ENCODE measurements around the gene RTL10. TPM values are rescaled to one million over a fixed set of nuclear protein-coding genes. Genes with fewer than 3 reads are reported as not detected.

The RTL10 gene
- polyA plus RNA-seq, 2 of the 4 experiments (the other 2 are of a cell fraction): 4.4 to 5.1 TPM

DNA sequence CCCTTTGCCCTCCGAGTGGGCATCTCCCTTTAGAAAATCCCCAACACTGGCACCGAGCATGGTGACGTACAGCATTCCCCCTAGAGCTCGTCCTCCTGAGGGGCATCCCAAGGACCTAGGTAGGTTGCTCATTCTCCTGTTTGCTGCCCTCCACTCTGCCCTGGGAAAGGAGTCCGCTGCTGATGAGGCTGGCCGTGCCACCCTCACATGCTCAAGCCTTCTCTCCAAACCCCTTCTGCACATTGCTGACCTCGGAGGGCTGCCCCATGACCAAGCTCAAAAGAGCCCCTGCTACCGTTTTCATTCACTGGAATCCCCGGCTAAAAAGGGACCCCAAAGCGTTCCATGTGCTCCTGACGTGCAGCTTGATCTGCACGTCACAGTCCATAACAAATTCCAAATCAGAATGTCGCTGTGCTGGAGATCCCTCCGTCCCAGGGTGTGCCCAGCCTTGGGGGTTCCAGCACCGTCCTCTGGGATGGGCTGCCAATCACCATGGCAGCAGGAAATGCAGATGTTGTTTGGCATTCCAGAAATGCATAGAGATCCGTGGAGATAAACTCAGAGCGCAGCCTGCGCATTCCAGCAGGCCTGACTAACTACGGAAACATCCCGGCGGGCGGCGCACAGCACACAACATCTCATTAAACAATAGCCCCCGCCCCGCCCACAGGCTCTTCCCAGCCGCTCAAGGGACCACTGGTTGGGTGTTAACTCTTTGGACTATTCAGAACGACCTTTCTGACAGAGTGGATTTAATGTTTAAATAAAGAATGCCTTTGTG, 26.3 kb upstream of the RTL10 start (continued):
- TF ChIP-seq JUN (IDR thresholded peaks at IDR 0.05): peak in 1 of 2 experiments; percentile 54; a peak in 2 of 5 replicates
- TF ChIP-seq, protein P1, sequence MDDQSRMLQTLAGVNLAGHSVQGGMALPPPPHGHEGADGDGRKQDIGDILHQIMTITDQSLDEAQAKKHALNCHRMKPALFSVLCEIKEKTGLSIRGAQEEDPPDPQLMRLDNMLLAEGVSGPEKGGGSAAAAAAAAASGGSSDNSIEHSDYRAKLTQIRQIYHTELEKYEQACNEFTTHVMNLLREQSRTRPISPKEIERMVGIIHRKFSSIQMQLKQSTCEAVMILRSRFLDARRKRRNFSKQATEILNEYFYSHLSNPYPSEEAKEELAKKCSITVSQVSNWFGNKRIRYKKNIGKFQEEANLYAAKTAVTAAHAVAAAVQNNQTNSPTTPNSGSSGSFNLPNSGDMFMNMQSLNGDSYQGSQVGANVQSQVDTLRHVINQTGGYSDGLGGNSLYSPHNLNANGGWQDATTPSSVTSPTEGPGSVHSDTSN (IDR thresholded peaks at IDR 0.05): peak; percentile 63; the same call in 1 of the 2 replicates
- TF ChIP-seq ESRRA (IDR thresholded peaks at IDR 0.05; ENCODE audit: borderline replicate concordance, low read length): no peak
- 0 out of 5 replicates have a peak, but pooled peaks of 1 of the 2 experiments have one; percentile 21 for TF ChIP-seq RAD21 (conservative IDR thresholded peaks at IDR 0.05 in 1 of 2, IDR thresholded peaks at IDR 0.05 in 1 of 2)
- TF ChIP-seq, protein P2, sequence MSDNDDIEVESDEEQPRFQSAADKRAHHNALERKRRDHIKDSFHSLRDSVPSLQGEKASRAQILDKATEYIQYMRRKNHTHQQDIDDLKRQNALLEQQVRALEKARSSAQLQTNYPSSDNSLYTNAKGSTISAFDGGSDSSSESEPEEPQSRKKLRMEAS (IDR thresholded peaks at IDR 0.05): peak; percentile 73; the same call in 1 of the 2 replicates
- peak; percentile 39; the same call in 1 of the 2 replicates for TF ChIP-seq JUNB (IDR thresholded peaks at IDR 0.05)
- TF ChIP-seq RFX5 (IDR thresholded peaks at IDR 0.05): no peak
- TF ChIP-seq CHD4 (IDR thresholded peaks at IDR 0.05; ENCODE audit: borderline replicate concordance): no peak

DNA sequence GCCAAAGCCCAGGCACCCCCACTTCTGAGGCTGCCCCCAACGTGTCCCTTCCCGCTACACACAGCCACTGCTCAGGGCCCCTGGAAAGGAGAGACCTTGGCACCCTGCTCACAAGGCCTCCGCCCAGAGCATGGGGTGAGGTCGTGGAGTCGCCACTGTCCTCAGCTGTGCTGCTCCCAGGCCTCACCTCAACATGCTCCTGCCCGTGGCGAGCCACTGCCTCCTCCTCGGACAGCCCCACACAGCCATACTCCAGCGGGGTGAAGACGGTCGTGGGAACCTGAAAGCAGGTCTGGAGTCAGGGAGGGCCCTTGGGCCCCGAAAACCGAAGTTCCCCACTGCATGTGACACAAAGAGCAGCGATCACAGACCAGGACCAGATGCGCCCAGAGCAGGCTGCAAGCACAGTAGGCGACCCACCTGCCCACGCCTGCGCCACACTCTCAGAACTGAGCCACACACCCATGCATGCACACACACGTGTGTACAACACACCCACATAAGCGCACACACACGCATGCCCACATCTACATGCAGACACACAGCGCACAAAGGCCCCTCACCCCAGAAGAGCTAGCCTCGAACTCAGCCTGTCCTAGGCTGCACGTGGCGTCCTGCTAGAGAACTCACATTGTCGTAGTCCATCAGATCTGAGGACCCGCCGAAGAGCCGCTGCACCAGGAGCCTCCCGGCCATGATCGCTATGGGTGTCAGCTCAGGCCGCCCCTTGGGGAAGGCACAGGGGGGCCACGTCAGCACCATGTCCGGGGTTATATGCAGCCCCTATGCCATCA, 25.5 kb upstream of the RTL10 start:
- Histone ChIP-seq H3K27ac (peak overlapping the region; percentile 92 to 94), H3K9me3 (no peaks in the 10 kb centered on the region), H3K4me1 (peaks cover 78% of the 10 kb centered on the region), H3K4me2 (peak overlapping the region; percentile 95), H3K4me3 (peak overlapping the region; percentile 36)
- FAIRE-seq: no peak
- TF ChIP-seq FOXS1 (CRISPR knock-in tag; IDR thresholded peaks at IDR 0.05): no peak
- TF ChIP-seq, protein P3, sequence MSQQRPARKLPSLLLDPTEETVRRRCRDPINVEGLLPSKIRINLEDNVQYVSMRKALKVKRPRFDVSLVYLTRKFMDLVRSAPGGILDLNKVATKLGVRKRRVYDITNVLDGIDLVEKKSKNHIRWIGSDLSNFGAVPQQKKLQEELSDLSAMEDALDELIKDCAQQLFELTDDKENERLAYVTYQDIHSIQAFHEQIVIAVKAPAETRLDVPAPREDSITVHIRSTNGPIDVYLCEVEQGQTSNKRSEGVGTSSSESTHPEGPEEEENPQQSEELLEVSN (IDR thresholded peaks at IDR 0.05; ENCODE audit: borderline replicate concordance, low read depth): no peak
- TF ChIP-seq HOXB5 (CRISPR knock-in tag; IDR thresholded peaks at IDR 0.05): no peak
- TF ChIP-seq EP300 (IDR thresholded peaks at IDR 0.05): no peak
- TF ChIP-seq RNF2 (IDR thresholded peaks at IDR 0.05; ENCODE audit: borderline replicate concordance, low read depth): no peak
- TF ChIP-seq CHD2 (IDR thresholded peaks at IDR 0.05; ENCODE audit: low read length, partially characterized antibody): no peak
- TF ChIP-seq HEYL (CRISPR knock-in tag; IDR thresholded peaks at IDR 0.05): no peak
- TF ChIP-seq HDAC2 (IDR thresholded peaks at IDR 0.05): no peak
- TF ChIP-seq RFX5 (IDR thresholded peaks at IDR 0.05): no peak
- WGBS (ENCODE audit: missing lambda C conversion rate): 93% methylated on average over 19 of the region's 34 CpGs
- DNase-seq (ENCODE audit: low read depth in 1 of 2, low spot score in 1 of 2): no peak
- ChIA-PET CTCF (interaction anchor here (1.2 to 2.4 kb wide), 5 partner anchors 12 to 149 kb away, joined by 3 to 12 read pairs (median 8); no protein-coding TSS in a partner anchor), POLR2A (interaction anchor here (0.6 to 1.9 kb wide), 3 partner anchors 24 to 111 kb away, joined by 3 to 6 read pairs (median 3); no protein-coding TSS in a partner anchor)
- no peak for ATAC-seq

DNA sequence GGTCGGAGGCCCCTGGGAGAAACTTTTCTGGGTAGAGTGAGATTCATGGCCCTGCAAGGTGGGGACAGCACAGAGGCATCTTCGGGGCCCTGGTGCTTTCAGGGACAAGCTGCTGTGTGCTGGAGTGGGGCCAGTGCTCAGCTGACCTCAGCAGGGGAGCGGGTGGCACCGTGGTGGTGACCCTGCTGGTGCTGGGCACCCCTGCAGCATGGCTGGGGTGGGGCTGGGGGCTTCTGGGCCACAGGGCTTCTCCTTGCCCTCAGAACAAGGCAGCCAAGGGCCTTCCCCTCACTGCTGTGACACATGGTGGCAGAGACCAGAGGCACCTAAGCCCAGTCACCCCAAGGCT, 24.9 kb upstream of the RTL10 start:
- FAIRE-seq (no peak), ATAC-seq (no peak), DNase-seq (ENCODE audit: low read depth in 1 of 2, low spot score in 1 of 2) (no peak)
- 70% methylated on average over 3 of the region's 4 CpGs for WGBS (ENCODE audit: missing lambda C conversion rate)
- H3K27ac ChIP-seq: peak overlapping the region; percentile 92 to 94
- peaks cover 79% of the 10 kb centered on the region for H3K4me1 ChIP-seq
- ChIA-PET POLR2A (no interaction called here), CTCF (interaction anchor here (1.6 kb wide), 1 partner anchor 14 kb away, joined by 4 read pairs; no protein-coding TSS in a partner anchor)
- H3K4me2 ChIP-seq: peak overlapping the region; percentile 95
- H3K9me3 ChIP-seq: no peaks in the 10 kb centered on the region
- H3K4me3 ChIP-seq: 0 out of 3 replicates have a peak overlapping the region, but pooled peaks have one; percentile 36
- TF ChIP-seq ZNF302 (CRISPR knock-in tag; IDR thresholded peaks at IDR 0.05): no peak
- TF ChIP-seq NR3C1 (IDR thresholded peaks at IDR 0.05): no peak
- no peak for TF ChIP-seq EP300 (IDR thresholded peaks at IDR 0.05)
- TF ChIP-seq HOXB5 (CRISPR knock-in tag; IDR thresholded peaks at IDR 0.05): no peak
- TF ChIP-seq, protein P4, sequence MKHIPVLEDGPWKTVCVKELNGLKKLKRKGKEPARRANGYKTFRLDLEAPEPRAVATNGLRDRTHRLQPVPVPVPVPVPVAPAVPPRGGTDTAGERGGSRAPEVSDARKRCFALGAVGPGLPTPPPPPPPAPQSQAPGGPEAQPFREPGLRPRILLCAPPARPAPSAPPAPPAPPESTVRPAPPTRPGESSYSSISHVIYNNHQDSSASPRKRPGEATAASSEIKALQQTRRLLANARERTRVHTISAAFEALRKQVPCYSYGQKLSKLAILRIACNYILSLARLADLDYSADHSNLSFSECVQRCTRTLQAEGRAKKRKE (CRISPR knock-in tag; IDR thresholded peaks at IDR 0.05; ENCODE audit: low read depth): no peak
- no peak for TF ChIP-seq RNF2 (IDR thresholded peaks at IDR 0.05; ENCODE audit: borderline replicate concordance, low read depth)
- no peak for TF ChIP-seq POLR2AphosphoS2 (conservative IDR thresholded peaks at IDR 0.05; ENCODE audit: low read length)
- no peak for TF ChIP-seq SREBF2 (IDR thresholded peaks at IDR 0.05)
- TF ChIP-seq JUN (IDR thresholded peaks at IDR 0.05): no peak
- TF ChIP-seq HDAC2 (IDR thresholded peaks at IDR 0.05): no peak
- TF ChIP-seq KDM5A (IDR thresholded peaks at IDR 0.05): no peak
- TF ChIP-seq NPAS2 (CRISPR knock-in tag; IDR thresholded peaks at IDR 0.05; ENCODE audit: borderline replicate concordance): no peak
- TF ChIP-seq, protein P5, sequence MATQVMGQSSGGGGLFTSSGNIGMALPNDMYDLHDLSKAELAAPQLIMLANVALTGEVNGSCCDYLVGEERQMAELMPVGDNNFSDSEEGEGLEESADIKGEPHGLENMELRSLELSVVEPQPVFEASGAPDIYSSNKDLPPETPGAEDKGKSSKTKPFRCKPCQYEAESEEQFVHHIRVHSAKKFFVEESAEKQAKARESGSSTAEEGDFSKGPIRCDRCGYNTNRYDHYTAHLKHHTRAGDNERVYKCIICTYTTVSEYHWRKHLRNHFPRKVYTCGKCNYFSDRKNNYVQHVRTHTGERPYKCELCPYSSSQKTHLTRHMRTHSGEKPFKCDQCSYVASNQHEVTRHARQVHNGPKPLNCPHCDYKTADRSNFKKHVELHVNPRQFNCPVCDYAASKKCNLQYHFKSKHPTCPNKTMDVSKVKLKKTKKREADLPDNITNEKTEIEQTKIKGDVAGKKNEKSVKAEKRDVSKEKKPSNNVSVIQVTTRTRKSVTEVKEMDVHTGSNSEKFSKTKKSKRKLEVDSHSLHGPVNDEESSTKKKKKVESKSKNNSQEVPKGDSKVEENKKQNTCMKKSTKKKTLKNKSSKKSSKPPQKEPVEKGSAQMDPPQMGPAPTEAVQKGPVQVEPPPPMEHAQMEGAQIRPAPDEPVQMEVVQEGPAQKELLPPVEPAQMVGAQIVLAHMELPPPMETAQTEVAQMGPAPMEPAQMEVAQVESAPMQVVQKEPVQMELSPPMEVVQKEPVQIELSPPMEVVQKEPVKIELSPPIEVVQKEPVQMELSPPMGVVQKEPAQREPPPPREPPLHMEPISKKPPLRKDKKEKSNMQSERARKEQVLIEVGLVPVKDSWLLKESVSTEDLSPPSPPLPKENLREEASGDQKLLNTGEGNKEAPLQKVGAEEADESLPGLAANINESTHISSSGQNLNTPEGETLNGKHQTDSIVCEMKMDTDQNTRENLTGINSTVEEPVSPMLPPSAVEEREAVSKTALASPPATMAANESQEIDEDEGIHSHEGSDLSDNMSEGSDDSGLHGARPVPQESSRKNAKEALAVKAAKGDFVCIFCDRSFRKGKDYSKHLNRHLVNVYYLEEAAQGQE (IDR thresholded peaks at IDR 0.05): no peak
- TF ChIP-seq NFE2L2 (conservative IDR thresholded peaks at IDR 0.05; ENCODE audit: low read length): no peak
- TF ChIP-seq CEBPB (IDR thresholded peaks at IDR 0.05): no peak
- TF ChIP-seq JUNB (IDR thresholded peaks at IDR 0.05): no peak
- no peak for TF ChIP-seq KDM1A (IDR thresholded peaks at IDR 0.05; ENCODE audit: low read depth)
